PC-3 (cell line): ENCODE data around the gene POU2AF2. TPM values are rescaled to one million over a fixed set of nuclear protein-coding genes. Genes with fewer than 3 reads are reported as not detected.

ENCODE experiments used
- ATAC-seq: fragments of 200-7000 bp; cut with Tn5 transposase; 2 replicates; pipeline ENCODE4 v1.9.1; 2020; ENCODE audit warnings: mild to moderate bottlenecking, moderate library complexity
- BruUV-seq: library from RNA; stranded (reverse); fragments of 400-500 nt; replicated peaks from 2 replicates; lab custom pipeline; 2021; lab: Mats Ljungman, UMichigan
- CTCF ChIA-PET: fragments of 300-600 bp; sonication (Branson Sonifier 250); formaldehyde crosslinking; loops from one replicate; lab custom pipeline; 2022; ENCODE audit warnings: antibody characterized with exemption; lab: Charles Lee
- POLR2A ChIA-PET: fragments of 300-600 bp; sonication (Branson Sonifier 250); formaldehyde crosslinking; loops from one replicate; lab custom pipeline; 2022; ENCODE audit warnings: antibody characterized with exemption; ENCODE audit not compliant: unreplicated experiment; lab: Charles Lee
- DNase-seq: peaks from one replicate; pipeline ENCODE4 v3.0.0-alpha.2; 2015
- H2AFZ ChIP-seq: fragments of 300-600 bp; sonication (generic); 2 replicates; pipeline ENCODE4 v1.6.0; 2016; ENCODE audit warnings: antibody characterized with exemption, low read length
- H3F3A ChIP-seq: fragments of 300-600 bp; sonication (generic); one replicate; pipeline ENCODE4 v1.6.0; 2017; ENCODE audit warnings: antibody characterized with exemption, low read length, control low read depth, mild to moderate bottlenecking; ENCODE audit not compliant: unreplicated experiment
- H3K27ac ChIP-seq: fragments of 300-600 bp; sonication (generic); 2 replicates; pipeline ENCODE4 v1.5.1; 2016; ENCODE audit warnings: mild to moderate bottlenecking, low read length
- H3K27me3 ChIP-seq: fragments of 300-600 bp; sonication (generic); 2 replicates; pipeline ENCODE4 v1.6.1; 2016; ENCODE audit warnings: low read length, mixed read lengths
- H3K36me3 ChIP-seq: fragments of 300-600 bp; sonication (generic); 2 replicates; pipeline ENCODE4 v1.6.1; 2016; ENCODE audit warnings: low read depth, mixed run types, low read length, mixed read lengths
- H3K4me1 ChIP-seq: fragments of 300-600 bp; sonication (generic); 2 replicates; pipeline ENCODE4 v1.5.1; 2016; ENCODE audit warnings: low read length; ENCODE audit not compliant: insufficient read depth
- H3K4me2 ChIP-seq: fragments of 300-600 bp; sonication (generic); 2 replicates; pipeline ENCODE4 v1.6.0; 2016; ENCODE audit warnings: low read length
- H3K4me3 ChIP-seq: fragments of 300-600 bp; sonication (generic); 2 replicates; pipeline ENCODE4 v1.5.1; 2016; ENCODE audit warnings: mild to moderate bottlenecking, low read length, mixed read lengths
- H3K79me2 ChIP-seq: fragments of 300-600 bp; sonication (generic); 2 replicates; pipeline ENCODE4 v1.6.1; 2017; ENCODE audit warnings: low read length, mixed read lengths
- H3K9ac ChIP-seq: fragments of 300-600 bp; sonication (generic); 2 replicates; pipeline ENCODE4 v1.6.0; 2016; ENCODE audit warnings: mild to moderate bottlenecking, low read length
- H3K9me2 ChIP-seq: fragments of 300-600 bp; sonication (generic); replicated peaks from 2 replicates; pipeline ENCODE4 v1.6.1; 2016; ENCODE audit warnings: mixed run types, low read length, mixed read lengths
- H3K9me3 ChIP-seq: fragments of 300-600 bp; sonication (generic); 2 replicates; pipeline ENCODE4 v1.6.1; 2016; ENCODE audit warnings: low read length, mixed read lengths
- H4K20me1 ChIP-seq: fragments of 300-600 bp; sonication (generic); 2 replicates; pipeline ENCODE4 v1.6.1; 2016; ENCODE audit warnings: low read length, mixed read lengths
- CTCF ChIP-seq: fragments of 300-600 bp; sonication (generic); conservative IDR thresholded peaks from 2 replicates; pipeline ENCODE4 v1.5.1; 2017; ENCODE audit warnings: antibody characterized with exemption, low read depth, mild to moderate bottlenecking, low read length
- EZH2 ChIP-seq: fragments of 300-600 bp; sonication (generic); IDR thresholded peaks from one replicate; pipeline ENCODE4 v1.6.1; 2017; ENCODE audit warnings: antibody characterized with exemption, mild to moderate bottlenecking, low read length; ENCODE audit not compliant: unreplicated experiment
- EZH2phosphoT487 ChIP-seq: fragments of 300-600 bp; sonication (generic); IDR thresholded peaks from 2 replicates; pipeline ENCODE4 v1.6.1; 2018; ENCODE audit warnings: mild to moderate bottlenecking, antibody characterized with exemption, low read length, borderline replicate concordance
- intact Hi-C: fragments of 100-400 bp; cut with micrococcal nuclease; formaldehyde crosslinking; loops from 2 replicates; pipeline ENCODE4 v1.9.0; 2023
- total RNA-seq: library from RNA; depleted of rRNA; stranded (reverse); fragments of >200 nt; gene quantifications from 2 replicates; pipeline ENCODE4 v1.2.3, GENCODE V29; 2014

Gene POU2AF2
- total RNA-seq, 1 experiment from 2014 or later: not detected

DNA sequence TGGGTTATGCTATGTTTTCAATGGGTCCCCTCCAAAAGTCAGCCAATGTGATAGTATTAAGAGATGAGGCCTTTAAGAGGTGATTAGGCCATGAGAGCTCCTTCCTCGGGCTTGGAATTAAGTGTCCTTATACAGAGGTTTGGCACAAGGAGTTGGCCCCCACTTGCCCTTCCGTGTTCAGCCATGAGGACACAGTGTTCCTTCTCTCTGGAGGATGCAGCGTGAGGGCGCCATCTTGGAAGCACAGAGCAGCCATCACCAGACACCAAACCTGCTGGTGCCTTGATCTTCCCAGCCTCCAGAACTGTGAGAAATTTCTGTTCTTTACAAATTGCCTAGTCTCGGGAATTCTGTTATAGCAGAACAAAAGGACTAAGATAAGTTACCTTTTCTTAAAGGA is 79.7 kb downstream of the POU2AF2 start:
- CTCF ChIA-PET: no interaction called here
- intact Hi-C loops: no loop called here
- no peak for ATAC-seq

DNA sequence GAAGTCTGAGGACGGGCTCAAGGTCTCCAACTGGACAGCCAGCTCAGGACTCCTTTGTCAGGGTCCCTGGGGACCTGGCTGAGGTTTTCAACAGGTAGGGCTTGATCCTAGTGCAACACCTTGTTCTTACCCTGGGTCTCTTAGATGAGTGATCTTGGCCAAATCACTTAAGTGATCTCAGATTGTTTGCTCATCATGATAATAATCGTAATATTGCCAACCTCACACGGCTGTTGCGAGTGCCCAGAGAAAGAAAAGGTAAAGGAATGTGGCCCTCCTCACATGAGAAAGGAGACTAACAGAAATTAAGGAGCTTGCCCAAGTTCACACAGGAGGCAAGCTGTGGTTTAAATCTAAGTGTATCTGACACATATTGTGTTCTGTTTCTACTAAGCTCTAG is 81.3 kb downstream of the POU2AF2 start:
- intact Hi-C loops: no loop called here
- no peaks in the 10 kb centered on the region for H3K4me1 ChIP-seq
- H3F3A ChIP-seq: no peaks in the 10 kb centered on the region
- CTCF ChIA-PET: no interaction called here
- no peak overlapping the region for H3K4me2 ChIP-seq
- no peaks in the 10 kb centered on the region for H3K79me2 ChIP-seq
- ATAC-seq (no peak), DNase-seq (no peak)
- no peak overlapping the region for H2AFZ ChIP-seq
- POLR2A ChIA-PET: no interaction called here
- H3K9ac ChIP-seq: no peak overlapping the region
- no peak overlapping the region for H3K4me3 ChIP-seq
- TF ChIP-seq EZH2phosphoT487: no peak
- TF ChIP-seq EZH2: no peak
- no peak for TF ChIP-seq CTCF
- no peaks in the 10 kb centered on the region for H3K9me2 ChIP-seq
- H3K27me3 ChIP-seq: peaks cover 61% of the 10 kb centered on the region
- no TSS peak for BruUV-seq
- no peaks in the 10 kb centered on the region for H3K36me3 ChIP-seq
- no peaks in the 10 kb centered on the region for H3K9me3 ChIP-seq
- H3K27ac ChIP-seq: no peak overlapping the region
- no peaks in the 10 kb centered on the region for H4K20me1 ChIP-seq

More for the DNA sequence above, 79.7 kb downstream of the POU2AF2 start:
- no peak overlapping the region for H3K4me2 ChIP-seq
- no peaks in the 10 kb centered on the region for H3K9me3 ChIP-seq
- no peak overlapping the region for H3K9ac ChIP-seq
- no peaks in the 10 kb centered on the region for H3K36me3 ChIP-seq
- H3K79me2 ChIP-seq: no peaks in the 10 kb centered on the region
- no peaks in the 10 kb centered on the region for H3K9me2 ChIP-seq
- no peak overlapping the region for H3K4me3 ChIP-seq
- H2AFZ ChIP-seq: no peak overlapping the region
- no TSS peak for BruUV-seq
- TF ChIP-seq EZH2phosphoT487: no peak
- no peak for TF ChIP-seq EZH2
- no peak for TF ChIP-seq CTCF
- POLR2A ChIA-PET: no interaction called here
- no peak for DNase-seq
- no peaks in the 10 kb centered on the region for H4K20me1 ChIP-seq
- no peak overlapping the region for H3K27ac ChIP-seq
- no peaks in the 10 kb centered on the region for H3F3A ChIP-seq
- no peaks in the 10 kb centered on the region for H3K4me1 ChIP-seq
- H3K27me3 ChIP-seq: peaks cover 77% of the 10 kb centered on the region

- POLR2A ChIA-PET: no interaction called here
- H3K27me3 ChIP-seq: peaks cover 49% of the 10 kb centered on the region
- H3K4me2 ChIP-seq: no peak overlapping the region
- no peaks in the 10 kb centered on the region for H3K4me1 ChIP-seq
- H3K36me3 ChIP-seq: no peaks in the 10 kb centered on the region
- H3K27ac ChIP-seq: no peak overlapping the region
- H3K4me3 ChIP-seq: no peak overlapping the region
- H2AFZ ChIP-seq: no peak overlapping the region
- no peak for DNase-seq
- H3F3A ChIP-seq: no peaks in the 10 kb centered on the region
- TF ChIP-seq EZH2phosphoT487 (no peak), EZH2 (no peak), CTCF (no peak)
- H3K9me2 ChIP-seq: no peaks in the 10 kb centered on the region
- intact Hi-C loops: no loop called here
- H3K9ac ChIP-seq: no peak overlapping the region
- ATAC-seq: no peak
- H3K79me2 ChIP-seq: no peaks in the 10 kb centered on the region
- no TSS peak for BruUV-seq
- H3K9me3 ChIP-seq: no peaks in the 10 kb centered on the region
- CTCF ChIA-PET: no interaction called here
- H4K20me1 ChIP-seq: no peaks in the 10 kb centered on the region
Measured at GRCh38 chr11:111327908-111328624, 82.5 kb downstream of the POU2AF2 start.
